ENCODE results near the gene AGBL3.

- TF ChIP-seq CTCF (IDR thresholded peaks at IDR 0.05; ENCODE audit: low read depth, low read length) (no peak), MYC (IDR thresholded peaks at IDR 0.05; ENCODE audit: low read depth, low read length) (no peak), POLR2A (IDR thresholded peaks at IDR 0.05; ENCODE audit: extremely low read depth, insufficient read length) (no peak)
These were observed 182.3 kb downstream of the AGBL3 start for GRCh38 chr7:135168489-135169140.

All from NB4 (cell line).